OCI-LY7 (cell line): Measurements from ENCODE around the gene KCNMB2. TPM values are rescaled to one million over a fixed set of nuclear protein-coding genes. Genes with fewer than 3 reads are reported as not detected.

Source experiments
- BruUV-seq: library from RNA; stranded (reverse); fragments of 400-500 nt; replicated peaks from 2 replicates; lab custom pipeline; 2021; lab: Mats Ljungman, UMichigan
- CTCF ChIA-PET: fragments of 300-600 bp; sonication (Branson Sonifier 250); formaldehyde crosslinking; loops from one replicate; lab custom pipeline; 2022; ENCODE audit warnings: antibody characterized with exemption; ENCODE audit not compliant: unreplicated experiment; lab: Charles Lee
- POLR2A ChIA-PET: fragments of 300-600 bp; sonication (Branson Sonifier 250); formaldehyde crosslinking; loops from one replicate; lab custom pipeline; 2022; ENCODE audit warnings: antibody characterized with exemption; lab: Charles Lee
- DNase-seq: peaks from one replicate; pipeline ENCODE4 v3.0.0-alpha.2; 2015; ENCODE audit warnings: low spot score
- H2AFZ ChIP-seq: fragments of 200-600 bp; sonication (generic), shearing (Covaris generic); 2 replicates; pipeline ENCODE4 v1.6.1; 2014; ENCODE audit warnings: mild to moderate bottlenecking, antibody characterized with exemption, low read length, moderate library complexity
- H3K27ac ChIP-seq: fragments of 200-600 bp; sonication (generic); 2 replicates; pipeline ENCODE4 v1.5.1; 2014; ENCODE audit warnings: mixed run types, low read depth, mild to moderate bottlenecking, moderate library complexity, low read length, inconsistent platforms; ENCODE audit not compliant: poor library complexity, severe bottlenecking
- H3K36me3 ChIP-seq: fragments of 200-600 bp; sonication (generic); 2 replicates; pipeline ENCODE4 v1.6.1; 2014; ENCODE audit warnings: mild to moderate bottlenecking, antibody characterized with exemption, low read length, moderate library complexity, mixed read lengths; ENCODE audit not compliant: insufficient read depth
- H3K4me1 ChIP-seq: fragments of 200-600 bp; sonication (generic); 2 replicates; pipeline ENCODE4 v1.5.1; 2014; ENCODE audit warnings: mild to moderate bottlenecking, low read length; ENCODE audit not compliant: insufficient read depth, poor library complexity, severe bottlenecking
- H3K4me2 ChIP-seq: fragments of 200-600 bp; sonication (generic); 2 replicates; pipeline ENCODE4 v1.6.1; 2014; ENCODE audit warnings: mild to moderate bottlenecking, low read length
- H3K4me3 ChIP-seq: fragments of 200-600 bp; sonication (generic); 2 replicates; pipeline ENCODE4 v1.5.1; 2014; ENCODE audit warnings: mild to moderate bottlenecking, low read depth, low read length; ENCODE audit not compliant: poor library complexity, severe bottlenecking
- H3K79me2 ChIP-seq: fragments of 200-600 bp; sonication (generic); 2 replicates; pipeline ENCODE4 v1.6.1; 2016; ENCODE audit warnings: low read depth, mild to moderate bottlenecking, low read length, moderate library complexity, mixed read lengths; ENCODE audit not compliant: insufficient read depth
- H3K9me2 ChIP-seq: fragments of 200-600 bp; sonication (generic); 2 replicates; pipeline ENCODE4 v1.6.1; 2016; ENCODE audit warnings: mild to moderate bottlenecking, low read length, mixed read lengths; ENCODE audit not compliant: insufficient read depth
- H3K9me3 ChIP-seq: fragments of 200-600 bp; sonication (generic); 2 replicates; pipeline ENCODE4 v1.6.1; 2014; ENCODE audit warnings: mild to moderate bottlenecking, mixed run types, low read length, mixed read lengths
- H4K20me1 ChIP-seq: fragments of 200-600 bp; sonication (generic); 2 replicates; pipeline ENCODE4 v1.6.1; 2014; ENCODE audit warnings: mild to moderate bottlenecking, antibody characterized with exemption, low read length, moderate library complexity, mixed read lengths; ENCODE audit not compliant: insufficient read depth
- EZH2phosphoT487 ChIP-seq: fragments of 200-600 bp; sonication (generic); IDR thresholded peaks from 2 replicates; pipeline ENCODE4 v1.6.1; 2018; ENCODE audit warnings: low read depth, borderline replicate concordance, mild to moderate bottlenecking, mixed run types, antibody characterized with exemption, low read length, moderate library complexity, mixed read lengths
- intact Hi-C: fragments of 100-400 bp; cut with micrococcal nuclease; formaldehyde crosslinking; loops from one replicate; pipeline ENCODE4 v1.10.0; 2022; ENCODE audit not compliant: unreplicated experiment
- total RNA-seq, 2 experiments: library from RNA; depleted of rRNA in 1 of 2; stranded (reverse); fragments of >200 nt in 1 of 2; shearing (Covaris generic) in 1 of 2; gene quantifications; 2 replicates each; pipeline ENCODE4 v1.2.3, GENCODE V29; 2014 to 2022
- TF ChIP-seq, protein P1 (sequence below): fragments of 200-600 bp; sonication (generic); conservative IDR thresholded peaks from 2 replicates; pipeline ENCODE4 v1.5.1; 2014; ENCODE audit warnings: mild to moderate bottlenecking, antibody characterized with exemption, low read length, moderate library complexity, mixed read lengths

Gene KCNMB2
- total RNA-seq, 2 experiments from 2014 or later = not detected

DNA sequence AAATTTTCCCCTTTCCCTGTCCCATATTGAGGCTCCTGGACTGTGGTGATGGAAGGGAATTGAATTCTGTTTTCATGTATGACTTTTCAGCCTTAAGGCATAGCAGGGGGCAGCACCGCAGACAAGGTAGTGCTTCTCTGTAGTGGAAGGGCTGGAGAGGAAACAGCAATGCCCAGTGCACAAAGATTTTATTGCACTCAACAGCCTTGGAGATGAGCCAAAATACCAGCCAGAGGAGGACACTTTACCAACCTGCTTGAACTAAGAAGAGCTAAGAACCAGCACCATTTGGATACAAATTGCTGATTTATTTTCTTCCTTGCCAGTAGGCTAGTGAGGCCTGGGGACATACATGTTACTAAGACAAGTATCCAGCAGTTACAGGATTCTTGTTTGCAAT is 98.7 kb downstream of the KCNMB2 start:
- ChIA-PET POLR2A (interaction anchor here (1.0 to 1.1 kb wide), 2 partner anchors 23 to 301 kb away, joined by 3 read pairs; no protein-coding TSS in a partner anchor), CTCF (no interaction called here)
- Histone ChIP-seq H3K9me3 (no peaks in the 10 kb centered on the region), H3K36me3 (no peaks in the 10 kb centered on the region), H4K20me1 (no peaks in the 10 kb centered on the region), H3K4me1 (no peaks in the 10 kb centered on the region), H3K4me2 (no peak overlapping the region), H3K4me3 (no peak overlapping the region), H3K27ac (no peak overlapping the region), H3K79me2 (no peaks in the 10 kb centered on the region), H2AFZ (no peak overlapping the region), H3K9me2 (no peaks in the 10 kb centered on the region)
- DNase-seq = no peak
- BruUV-seq = no TSS peak
- intact Hi-C loops = no loop called here
- no peak for TF ChIP-seq EZH2phosphoT487
- TF ChIP-seq, protein P1, sequence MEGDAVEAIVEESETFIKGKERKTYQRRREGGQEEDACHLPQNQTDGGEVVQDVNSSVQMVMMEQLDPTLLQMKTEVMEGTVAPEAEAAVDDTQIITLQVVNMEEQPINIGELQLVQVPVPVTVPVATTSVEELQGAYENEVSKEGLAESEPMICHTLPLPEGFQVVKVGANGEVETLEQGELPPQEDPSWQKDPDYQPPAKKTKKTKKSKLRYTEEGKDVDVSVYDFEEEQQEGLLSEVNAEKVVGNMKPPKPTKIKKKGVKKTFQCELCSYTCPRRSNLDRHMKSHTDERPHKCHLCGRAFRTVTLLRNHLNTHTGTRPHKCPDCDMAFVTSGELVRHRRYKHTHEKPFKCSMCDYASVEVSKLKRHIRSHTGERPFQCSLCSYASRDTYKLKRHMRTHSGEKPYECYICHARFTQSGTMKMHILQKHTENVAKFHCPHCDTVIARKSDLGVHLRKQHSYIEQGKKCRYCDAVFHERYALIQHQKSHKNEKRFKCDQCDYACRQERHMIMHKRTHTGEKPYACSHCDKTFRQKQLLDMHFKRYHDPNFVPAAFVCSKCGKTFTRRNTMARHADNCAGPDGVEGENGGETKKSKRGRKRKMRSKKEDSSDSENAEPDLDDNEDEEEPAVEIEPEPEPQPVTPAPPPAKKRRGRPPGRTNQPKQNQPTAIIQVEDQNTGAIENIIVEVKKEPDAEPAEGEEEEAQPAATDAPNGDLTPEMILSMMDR = no peak

GRCh38 chr3:178637802-178638201 is 101.6 kb downstream of the KCNMB2 start:
- Histone ChIP-seq H3K79me2 (no peaks in the 10 kb centered on the region), H3K4me1 (no peaks in the 10 kb centered on the region), H3K9me3 (no peaks in the 10 kb centered on the region), H2AFZ (no peak overlapping the region), H4K20me1 (no peaks in the 10 kb centered on the region), H3K36me3 (no peaks in the 10 kb centered on the region), H3K9me2 (no peaks in the 10 kb centered on the region), H3K4me2 (no peak overlapping the region), H3K4me3 (no peak overlapping the region), H3K27ac (no peak overlapping the region)
- BruUV-seq = no TSS peak
- no peak for DNase-seq
- intact Hi-C loops = no loop called here
- ChIA-PET CTCF (no interaction called here), POLR2A (no interaction called here)
- TF ChIP-seq EZH2phosphoT487 = no peak
- TF ChIP-seq, protein P1 = no peak

GRCh38 chr3:178645503-178645902 is 109.3 kb downstream of the KCNMB2 start:
- no TSS peak for BruUV-seq
- intact Hi-C loops = no loop called here

More at GRCh38 chr3:178645503-178645902, 109.3 kb downstream of the KCNMB2 start:
- Histone ChIP-seq H4K20me1 (no peaks in the 10 kb centered on the region), H3K4me2 (no peak overlapping the region), H3K9me2 (no peaks in the 10 kb centered on the region), H3K79me2 (no peaks in the 10 kb centered on the region), H3K4me1 (no peaks in the 10 kb centered on the region), H3K27ac (no peak overlapping the region), H3K9me3 (no peaks in the 10 kb centered on the region), H3K4me3 (no peak overlapping the region), H3K36me3 (no peaks in the 10 kb centered on the region), H2AFZ (no peak overlapping the region)
- CTCF ChIA-PET = no interaction called here
- TF ChIP-seq EZH2phosphoT487 = no peak
- TF ChIP-seq, protein P1 = no peak
- POLR2A ChIA-PET = no interaction called here
- no peak for DNase-seq
